Activated CD8-positive, alpha-beta memory T cell treated with anti-CD3 and anti-CD28 coated beads, Interleukin-2, amount 50 U/mL, for 4 hours (primary cell): ENCODE data around the gene ALX4.

Experiments
- DNase-seq: peaks from one replicate; pipeline ENCODE4 v3.0.0-alpha.2; 2020

The ALX4 gene

DNA sequence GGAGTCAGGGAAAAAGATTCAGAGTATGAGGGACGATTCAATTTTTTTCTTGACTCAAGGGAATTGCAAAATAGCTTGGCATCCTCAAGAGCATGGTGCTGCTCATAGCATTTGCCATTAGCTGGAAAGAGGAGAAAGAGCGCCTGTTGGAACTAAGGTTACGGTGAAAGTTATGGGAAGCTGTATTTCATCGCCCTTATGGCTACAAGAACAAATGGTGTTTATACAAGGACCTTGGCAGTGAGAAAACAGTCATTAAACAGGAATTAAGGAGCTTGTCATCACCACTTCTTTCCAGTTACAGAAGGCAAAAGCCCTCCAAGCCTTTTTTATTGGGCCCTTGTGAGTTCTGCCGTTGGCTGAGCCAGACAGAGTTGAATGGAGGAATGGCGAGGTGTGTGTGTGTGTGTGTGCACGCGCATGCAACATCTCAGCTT lies 74.2 kb downstream of the ALX4 start:
- no peak for DNase-seq

DNA sequence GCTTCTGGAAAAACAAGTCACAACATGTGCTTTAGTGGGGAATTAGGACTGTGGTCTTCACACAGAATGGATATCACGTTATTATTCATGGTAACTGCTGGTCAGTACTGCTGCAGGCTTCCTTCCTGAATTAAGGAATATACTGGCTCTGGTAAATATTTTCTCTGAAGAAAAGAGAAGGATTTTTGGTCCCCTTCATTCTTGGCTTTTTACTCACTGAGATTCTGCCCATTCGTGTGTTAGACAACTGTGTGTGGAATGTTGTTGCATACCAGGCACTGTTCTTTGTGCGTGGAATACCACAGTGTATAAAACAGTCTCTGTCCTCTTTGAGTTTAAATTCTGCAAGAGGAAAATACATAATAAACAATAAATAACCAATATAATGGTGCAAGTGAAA lies 80.3 kb downstream of the ALX4 start:
- no peak for DNase-seq

DNA sequence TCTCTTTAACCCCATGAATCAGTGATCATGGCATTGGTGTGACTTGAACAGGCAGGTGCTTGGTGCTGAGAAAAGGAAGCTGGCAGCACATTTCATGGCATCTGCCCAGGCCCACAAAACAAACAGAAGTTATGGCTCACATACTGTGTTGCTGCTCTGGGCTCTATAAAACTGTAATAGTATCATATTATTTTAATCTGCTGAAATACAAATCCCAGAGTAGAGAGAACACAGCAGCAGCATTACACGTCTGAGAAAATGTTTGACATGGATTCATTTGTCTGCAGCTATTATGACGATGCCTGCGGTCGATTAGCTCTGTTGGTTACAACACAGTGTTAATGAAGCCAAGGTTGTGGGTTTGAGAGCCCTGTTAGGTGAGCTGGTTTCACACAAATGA lies 80.8 kb downstream of the ALX4 start:
- no peak for DNase-seq

DNA sequence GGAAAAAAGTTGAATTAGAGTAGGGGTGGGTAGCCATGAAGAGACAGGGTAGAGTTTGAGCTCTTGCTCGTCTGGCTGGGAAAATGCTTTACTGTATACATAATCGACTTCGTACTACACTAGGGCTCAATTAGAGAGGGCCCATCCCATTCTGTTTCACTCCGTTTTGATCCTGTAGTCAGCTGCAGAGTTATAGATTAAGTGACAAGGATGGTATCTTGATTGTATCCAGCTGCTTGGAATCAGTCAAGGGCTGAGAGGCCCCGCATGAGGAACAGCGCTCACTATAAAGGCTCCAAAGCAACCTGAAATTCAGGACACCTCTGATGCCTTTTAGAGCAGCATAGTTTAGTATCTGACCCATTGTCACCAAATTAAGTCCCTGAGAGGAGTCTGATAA lies 81.6 kb downstream of the ALX4 start:
- DNase-seq, result no peak

DNA sequence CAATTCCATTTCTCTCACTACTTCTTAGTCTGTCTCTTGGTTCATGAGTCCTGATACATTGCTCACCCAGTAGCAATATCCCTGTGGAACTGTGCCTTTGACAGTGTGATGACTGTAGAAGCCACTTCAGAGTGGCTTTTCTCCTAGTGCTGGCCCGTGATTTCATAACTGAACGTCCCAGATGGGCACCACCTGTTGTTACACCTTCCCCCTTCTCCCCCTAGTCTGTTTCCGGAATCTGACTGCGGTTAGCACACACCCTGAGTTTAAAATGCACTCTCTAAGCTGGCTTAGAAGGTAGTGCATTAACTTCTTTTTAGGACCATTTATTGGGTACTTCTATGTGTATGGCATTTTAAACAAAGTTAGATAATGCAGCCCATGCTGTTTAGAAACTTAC lies 83.0 kb downstream of the ALX4 start:
- DNase-seq, result no peak

DNA sequence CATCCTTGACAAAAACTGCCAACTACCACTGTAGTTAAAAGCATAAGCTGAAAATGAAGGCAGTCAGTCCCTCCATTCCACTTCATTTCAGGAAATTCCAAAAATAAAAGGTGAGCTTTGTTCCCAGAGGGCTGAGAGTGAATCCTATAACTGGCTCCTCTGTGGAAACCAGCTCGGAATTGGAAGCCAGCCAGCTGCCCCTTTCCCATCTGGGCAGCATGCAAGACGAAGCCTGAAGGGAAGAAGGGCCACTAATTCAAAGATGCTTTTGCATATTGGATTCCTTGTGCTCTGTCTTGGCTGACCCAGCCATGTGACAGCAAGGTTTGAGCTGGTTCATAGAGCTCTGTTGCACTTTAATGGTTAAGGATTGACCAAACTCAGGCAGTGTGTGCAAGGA lies 83.4 kb downstream of the ALX4 start:
- no peak for DNase-seq

DNA sequence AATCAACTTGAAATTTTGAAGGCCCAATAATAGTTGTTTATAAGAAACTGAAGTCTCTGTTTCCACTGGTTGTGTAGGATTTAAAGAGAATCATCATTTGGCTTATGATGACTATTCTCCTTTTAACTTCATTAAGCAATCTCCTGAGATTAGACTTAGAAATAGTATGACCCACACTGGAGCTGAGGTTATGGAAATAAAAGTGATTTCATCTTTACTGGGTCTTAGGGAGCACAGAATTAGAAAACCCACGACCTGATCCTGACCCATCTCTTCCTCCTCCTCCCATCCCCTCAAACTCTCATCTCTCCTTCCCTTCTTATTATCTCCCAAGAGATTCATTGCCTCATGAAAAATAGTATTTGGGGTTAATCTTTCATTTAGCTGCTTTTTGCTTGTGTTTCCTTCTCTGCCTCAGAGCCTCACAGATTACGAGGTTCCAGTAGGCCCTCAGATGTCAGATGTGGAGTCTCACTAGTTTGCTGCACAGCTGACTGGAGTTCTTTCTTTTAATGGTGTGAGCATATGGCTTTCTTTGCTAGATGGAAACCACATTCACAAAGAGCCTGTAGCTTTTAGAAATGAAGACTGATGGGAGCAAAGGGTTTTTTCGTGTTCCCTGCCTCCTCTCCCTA lies 85.0 kb downstream of the ALX4 start:
- no peak for DNase-seq

DNA sequence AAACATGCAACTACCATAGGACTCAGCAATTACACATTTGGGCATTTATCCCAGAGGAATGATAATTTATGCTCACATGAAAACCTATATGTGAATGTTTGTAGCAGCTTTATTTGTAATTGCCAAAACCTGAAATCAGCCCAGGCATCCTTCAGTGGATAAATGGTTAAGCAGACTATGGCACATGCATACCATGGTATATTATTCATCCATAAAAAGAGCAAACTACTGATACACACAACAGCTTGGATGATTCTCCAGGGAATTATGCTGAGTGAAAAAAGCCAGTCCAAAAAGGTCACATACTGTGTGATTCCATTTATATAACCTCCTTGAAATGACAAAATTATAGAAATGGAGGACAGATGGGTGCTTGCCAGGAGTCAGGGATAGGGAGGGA lies 86.7 kb downstream of the ALX4 start:
- no peak for DNase-seq

DNA sequence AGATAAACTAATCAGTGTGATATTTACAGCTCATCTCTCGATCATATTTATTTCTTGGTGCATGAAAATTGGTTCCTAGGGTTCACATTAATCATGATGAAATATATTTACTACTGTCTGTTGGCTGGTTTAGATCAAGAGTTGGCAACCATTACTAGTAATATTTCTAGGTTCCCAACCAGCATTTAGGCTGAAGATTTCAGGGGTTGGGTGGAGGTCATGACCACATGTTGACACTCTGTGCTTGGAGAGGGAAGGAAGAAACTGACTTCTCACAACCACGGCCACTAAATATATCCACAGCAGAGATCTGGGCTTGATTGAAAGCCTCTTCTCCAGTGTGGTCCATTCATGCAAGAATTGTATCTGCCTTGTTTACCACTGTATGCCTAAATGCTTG lies 87.9 kb downstream of the ALX4 start:
- DNase-seq, result no peak

DNA sequence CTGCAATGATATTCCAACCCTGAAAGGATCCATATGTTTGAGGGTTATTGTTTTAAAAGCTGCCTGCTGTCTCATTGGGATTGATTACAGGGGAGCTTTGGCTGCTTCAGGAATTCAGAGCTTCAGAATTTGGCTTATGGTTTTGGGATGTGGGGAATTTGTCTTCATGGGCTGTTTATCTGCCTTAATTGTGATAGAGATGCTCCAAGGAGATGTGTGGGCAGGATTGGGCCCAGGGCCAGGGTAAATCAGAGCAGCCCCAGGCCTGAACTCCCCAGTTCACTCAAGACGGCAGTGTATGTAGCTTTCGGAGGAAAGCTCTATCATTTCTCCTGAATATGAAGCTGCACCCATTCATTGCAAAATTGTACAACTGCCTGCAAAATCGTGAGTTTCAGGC lies 88.5 kb downstream of the ALX4 start:
- DNase-seq, result no peak

DNA sequence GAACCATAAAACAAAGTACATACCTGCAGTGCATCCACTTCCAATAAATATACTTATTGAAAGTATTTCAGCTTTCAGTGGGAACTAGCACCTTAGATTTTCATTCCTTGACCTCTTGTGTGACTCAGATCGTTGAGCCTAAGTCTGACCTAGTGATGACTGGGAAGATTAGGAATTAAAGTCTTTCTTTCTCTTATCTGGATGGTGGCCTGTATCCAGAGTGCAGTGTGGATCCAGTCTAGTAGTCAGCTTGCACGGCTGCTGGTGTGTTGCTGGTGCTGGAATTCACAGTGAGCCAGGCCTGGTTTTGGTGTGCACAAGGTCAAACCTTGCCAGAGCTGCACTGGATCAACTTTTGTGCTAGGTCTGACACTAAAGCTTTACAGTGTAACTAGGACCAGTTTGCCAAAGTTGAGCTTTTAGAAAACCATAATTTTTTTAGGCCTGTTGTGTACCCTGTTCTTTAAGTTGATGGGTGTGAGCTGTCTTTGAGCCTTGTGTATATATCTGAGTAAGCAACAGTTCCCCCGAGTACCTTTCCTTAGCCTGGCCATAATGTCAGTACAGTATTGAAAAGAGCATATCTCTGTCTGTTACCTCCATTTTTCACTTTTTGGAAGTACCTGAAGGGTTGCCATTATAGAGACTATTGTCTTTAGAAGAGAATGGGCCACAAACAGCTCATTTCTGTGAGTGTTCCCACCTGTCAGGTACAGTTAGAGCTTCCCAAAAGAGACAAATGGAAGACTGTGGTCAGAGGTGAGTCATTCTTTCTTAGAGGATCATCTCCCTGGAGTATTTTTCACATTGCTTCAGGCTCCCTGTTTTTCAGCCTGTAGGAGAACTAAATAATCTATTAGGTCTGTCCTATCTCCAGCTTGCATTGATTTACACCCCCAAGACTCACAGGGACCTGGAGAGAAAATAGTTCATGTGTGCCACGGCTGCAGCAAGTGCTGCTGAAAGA lies 89.8 kb downstream of the ALX4 start:
- DNase-seq, result no peak

DNA sequence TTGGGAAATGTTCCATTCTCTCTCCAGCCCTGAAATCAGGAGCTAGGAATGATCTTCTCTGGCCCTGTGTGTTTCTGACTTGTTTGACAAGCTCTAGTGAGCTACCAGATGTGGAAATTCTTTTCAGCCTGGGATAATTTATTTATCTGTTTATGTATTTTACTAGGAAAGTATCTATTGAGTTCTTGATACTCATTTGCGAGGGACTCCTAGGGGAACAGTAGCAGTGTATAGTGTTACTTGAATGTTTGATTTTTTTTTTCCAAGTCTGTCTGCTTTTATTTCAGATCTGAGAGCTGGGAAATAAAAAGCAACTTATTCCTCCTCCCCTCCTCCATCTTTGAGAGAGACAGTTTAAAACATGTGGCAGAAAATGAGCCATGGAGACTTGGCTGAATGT lies 92.5 kb downstream of the ALX4 start:
- no peak for DNase-seq

DNA sequence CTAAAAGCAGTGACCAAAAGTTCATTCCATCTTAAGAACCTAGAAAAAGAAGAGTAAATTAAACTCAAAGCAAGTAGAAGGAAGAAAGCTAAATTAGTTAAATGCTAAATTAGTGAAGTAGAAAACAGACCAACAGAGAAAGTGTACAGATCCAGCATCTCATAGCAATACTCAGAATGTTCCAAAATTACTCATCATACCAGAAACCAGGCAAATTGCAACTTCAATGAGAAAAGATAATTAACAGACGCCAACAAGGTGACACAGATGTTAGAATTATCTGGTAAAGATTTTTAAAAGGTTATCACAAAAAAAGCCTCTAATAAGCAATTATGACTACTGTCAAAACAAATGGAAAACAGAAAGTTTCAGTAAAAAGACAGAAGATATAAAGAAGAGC lies 96.8 kb downstream of the ALX4 start:
- no peak for DNase-seq

DNA sequence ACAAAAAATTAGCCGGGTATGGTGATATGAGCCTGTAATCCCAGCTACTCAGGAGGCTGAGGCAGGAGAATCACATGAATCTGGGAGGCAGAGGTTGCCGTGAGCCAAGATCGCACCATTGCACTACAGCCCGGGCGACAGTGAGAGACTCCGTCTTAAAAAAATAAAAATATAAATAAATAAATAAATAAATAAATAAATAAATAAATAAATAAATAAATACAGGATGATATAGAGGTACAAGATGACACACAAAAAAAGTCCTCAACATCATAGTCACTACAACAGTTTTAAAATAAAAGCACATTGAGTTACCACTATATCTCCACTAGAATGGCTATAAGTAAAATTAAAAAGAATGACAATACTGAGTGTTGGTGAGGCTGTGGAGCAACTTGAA lies 97.8 kb downstream of the ALX4 start:
- DNase-seq, result no peak
